HEK293 (cell line): ENCODE measurements around the gene PLEKHG2.
A peak's percentile ranks its signal among the peaks of the same experiment; 100 is the strongest.

Source experiments
- BCL11A ChIP-seq: fragments of 450-650 bp; formaldehyde crosslinking; IDR thresholded peaks from 2 replicates; pipeline ENCODE4 v1.5.1; 2016; ENCODE audit warnings: low read depth, missing biosample characterization, missing genetic modification characterization
- KLF10 ChIP-seq: fragments of 450-650 bp; IDR thresholded peaks from 2 replicates; pipeline ENCODE4 v1.5.1; 2018; ENCODE audit warnings: missing biosample characterization, mild to moderate bottlenecking, missing genetic modification characterization
- KLF16 ChIP-seq: fragments of 450-650 bp; formaldehyde crosslinking; IDR thresholded peaks from 2 replicates; pipeline ENCODE4 v1.5.1; 2017; ENCODE audit warnings: missing biosample characterization, missing genetic modification characterization
- REPIN1 ChIP-seq: fragments of 450-650 bp; formaldehyde crosslinking; IDR thresholded peaks from 2 replicates; pipeline ENCODE4 v1.5.1; 2017; ENCODE audit warnings: missing biosample characterization, missing genetic modification characterization, low read depth
- SCRT2 ChIP-seq: fragments of 450-650 bp; formaldehyde crosslinking; IDR thresholded peaks from 2 replicates; pipeline ENCODE4 v1.5.1; 2016; ENCODE audit warnings: missing biosample characterization, missing genetic modification characterization
- TSHZ1 ChIP-seq: fragments of 450-650 bp; formaldehyde crosslinking; IDR thresholded peaks from 2 replicates; pipeline ENCODE4 v1.5.1; 2016; ENCODE audit warnings: missing biosample characterization, missing genetic modification characterization, borderline replicate concordance
- ZBTB8A ChIP-seq: fragments of 450-650 bp; formaldehyde crosslinking; IDR thresholded peaks from 2 replicates; pipeline ENCODE4 v1.5.1; 2016; ENCODE audit warnings: missing biosample characterization, missing genetic modification characterization
- ZFP37 ChIP-seq: fragments of 450-650 bp; formaldehyde crosslinking; IDR thresholded peaks from 2 replicates; pipeline ENCODE4 v1.5.1; 2016; ENCODE audit warnings: missing biosample characterization, missing genetic modification characterization
- ZNF132 ChIP-seq: fragments of 450-650 bp; formaldehyde crosslinking; IDR thresholded peaks from 2 replicates; pipeline ENCODE4 v1.5.1; 2017; ENCODE audit warnings: missing biosample characterization, missing genetic modification characterization, borderline replicate concordance
- ZNF391 ChIP-seq: fragments of 450-650 bp; formaldehyde crosslinking; IDR thresholded peaks from 2 replicates; pipeline ENCODE4 v1.5.1; 2016; ENCODE audit warnings: low read depth, missing biosample characterization, missing genetic modification characterization, borderline replicate concordance
- ZNF529 ChIP-seq: fragments of 450-650 bp; formaldehyde crosslinking; IDR thresholded peaks from 2 replicates; pipeline ENCODE4 v1.5.1; 2017; ENCODE audit warnings: missing genetic modification characterization, missing biosample characterization; ENCODE audit not compliant: insufficient replicate concordance
- ZNF580 ChIP-seq: fragments of 450-650 bp; formaldehyde crosslinking; IDR thresholded peaks from 2 replicates; pipeline ENCODE4 v1.5.1; 2016; ENCODE audit warnings: missing biosample characterization, missing genetic modification characterization
- ZNF623 ChIP-seq: fragments of 450-650 bp; formaldehyde crosslinking; IDR thresholded peaks from 2 replicates; pipeline ENCODE4 v1.5.1; 2016; ENCODE audit warnings: missing biosample characterization, missing genetic modification characterization
- ZNF692 ChIP-seq: fragments of 450-650 bp; formaldehyde crosslinking; IDR thresholded peaks from 2 replicates; pipeline ENCODE4 v1.5.1; 2016; ENCODE audit warnings: missing biosample characterization, missing genetic modification characterization
- ZNF777 ChIP-seq: fragments of 450-650 bp; formaldehyde crosslinking; IDR thresholded peaks from 2 replicates; pipeline ENCODE4 v1.5.1; 2017; ENCODE audit warnings: missing biosample characterization, missing genetic modification characterization, borderline replicate concordance
- ZNF785 ChIP-seq: fragments of 450-650 bp; formaldehyde crosslinking; IDR thresholded peaks from 2 replicates; pipeline ENCODE4 v1.5.1; 2016; ENCODE audit warnings: missing biosample characterization, missing genetic modification characterization
- ZSCAN5A ChIP-seq: fragments of 450-650 bp; formaldehyde crosslinking; IDR thresholded peaks from 2 replicates; pipeline ENCODE4 v1.5.1; 2016; ENCODE audit warnings: missing biosample characterization, missing genetic modification characterization
- TF ChIP-seq, protein P1 (sequence below): fragments of 450-650 bp; formaldehyde crosslinking; IDR thresholded peaks from 2 replicates; pipeline ENCODE4 v1.5.1; 2016; ENCODE audit warnings: missing biosample characterization, missing genetic modification characterization, low read depth
- TF ChIP-seq, protein P2 (sequence below): fragments of 450-650 bp; formaldehyde crosslinking; IDR thresholded peaks from 2 replicates; pipeline ENCODE4 v1.5.1; 2016; ENCODE audit warnings: missing biosample characterization, missing genetic modification characterization
- TF ChIP-seq, protein P3 (sequence below): fragments of 450-650 bp; formaldehyde crosslinking; IDR thresholded peaks from 2 replicates; pipeline ENCODE4 v1.5.1; 2016; ENCODE audit warnings: missing biosample characterization, missing genetic modification characterization
- TF ChIP-seq, protein P4 (sequence below): fragments of 450-650 bp; formaldehyde crosslinking; IDR thresholded peaks from 2 replicates; pipeline ENCODE4; 2016; ENCODE audit warnings: missing biosample characterization, missing genetic modification characterization

Gene PLEKHG2

GRCh38 chr19:39435499-39436349 lies 23.3 kb downstream of the PLEKHG2 start, which contains the start of gene RPS16 (continued):
- TF ChIP-seq ZSCAN5A (tag by site-specific recombination) (peak; percentile 61; the same call in 1 of the 2 replicates), ZNF623 (no peak), SCRT2 (tag by site-specific recombination) (peak; percentile 90), TSHZ1 (tag by site-specific recombination) (0 out of 2 replicates have a peak, but pooled peaks have one; percentile 39), BCL11A (tag by site-specific recombination) (peak; percentile 79), REPIN1 (peak; percentile 87), ZFP37 (tag by site-specific recombination) (peak; percentile 99), KLF16 (tag by site-specific recombination) (peak; percentile 93), ZNF785 (tag by site-specific recombination) (0 out of 2 replicates have a peak, but pooled peaks have one; percentile 35), ZNF692 (tag by site-specific recombination) (peak; percentile 87), ZNF529 (tag by site-specific recombination) (no peak), KLF10 (peak; percentile 87), ZNF580 (tag by site-specific recombination) (peak; percentile 100), ZNF391 (tag by site-specific recombination) (peak; percentile 80), ZBTB8A (peak; percentile 75), ZNF132 (no peak), ZNF777 (tag by site-specific recombination) (peak; percentile 80; the same call in 1 of the 2 replicates)
- TF ChIP-seq, protein P1, sequence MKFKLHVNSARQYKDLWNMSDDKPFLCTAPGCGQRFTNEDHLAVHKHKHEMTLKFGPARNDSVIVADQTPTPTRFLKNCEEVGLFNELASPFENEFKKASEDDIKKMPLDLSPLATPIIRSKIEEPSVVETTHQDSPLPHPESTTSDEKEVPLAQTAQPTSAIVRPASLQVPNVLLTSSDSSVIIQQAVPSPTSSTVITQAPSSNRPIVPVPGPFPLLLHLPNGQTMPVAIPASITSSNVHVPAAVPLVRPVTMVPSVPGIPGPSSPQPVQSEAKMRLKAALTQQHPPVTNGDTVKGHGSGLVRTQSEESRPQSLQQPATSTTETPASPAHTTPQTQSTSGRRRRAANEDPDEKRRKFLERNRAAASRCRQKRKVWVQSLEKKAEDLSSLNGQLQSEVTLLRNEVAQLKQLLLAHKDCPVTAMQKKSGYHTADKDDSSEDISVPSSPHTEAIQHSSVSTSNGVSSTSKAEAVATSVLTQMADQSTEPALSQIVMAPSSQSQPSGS (tag by site-specific recombination): no peak
- TF ChIP-seq, protein P2, sequence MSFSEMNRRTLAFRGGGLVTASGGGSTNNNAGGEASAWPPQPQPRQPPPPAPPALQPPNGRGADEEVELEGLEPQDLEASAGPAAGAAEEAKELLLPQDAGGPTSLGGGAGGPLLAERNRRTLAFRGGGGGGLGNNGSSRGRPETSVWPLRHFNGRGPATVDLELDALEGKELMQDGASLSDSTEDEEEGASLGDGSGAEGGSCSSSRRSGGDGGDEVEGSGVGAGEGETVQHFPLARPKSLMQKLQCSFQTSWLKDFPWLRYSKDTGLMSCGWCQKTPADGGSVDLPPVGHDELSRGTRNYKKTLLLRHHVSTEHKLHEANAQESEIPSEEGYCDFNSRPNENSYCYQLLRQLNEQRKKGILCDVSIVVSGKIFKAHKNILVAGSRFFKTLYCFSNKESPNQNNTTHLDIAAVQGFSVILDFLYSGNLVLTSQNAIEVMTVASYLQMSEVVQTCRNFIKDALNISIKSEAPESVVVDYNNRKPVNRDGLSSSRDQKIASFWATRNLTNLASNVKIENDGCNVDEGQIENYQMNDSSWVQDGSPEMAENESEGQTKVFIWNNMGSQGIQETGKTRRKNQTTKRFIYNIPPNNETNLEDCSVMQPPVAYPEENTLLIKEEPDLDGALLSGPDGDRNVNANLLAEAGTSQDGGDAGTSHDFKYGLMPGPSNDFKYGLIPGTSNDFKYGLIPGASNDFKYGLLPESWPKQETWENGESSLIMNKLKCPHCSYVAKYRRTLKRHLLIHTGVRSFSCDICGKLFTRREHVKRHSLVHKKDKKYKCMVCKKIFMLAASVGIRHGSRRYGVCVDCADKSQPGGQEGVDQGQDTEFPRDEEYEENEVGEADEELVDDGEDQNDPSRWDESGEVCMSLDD (tag by site-specific recombination): 0 out of 2 replicates have a peak, but pooled peaks have one; percentile 57
- TF ChIP-seq, protein P3, sequence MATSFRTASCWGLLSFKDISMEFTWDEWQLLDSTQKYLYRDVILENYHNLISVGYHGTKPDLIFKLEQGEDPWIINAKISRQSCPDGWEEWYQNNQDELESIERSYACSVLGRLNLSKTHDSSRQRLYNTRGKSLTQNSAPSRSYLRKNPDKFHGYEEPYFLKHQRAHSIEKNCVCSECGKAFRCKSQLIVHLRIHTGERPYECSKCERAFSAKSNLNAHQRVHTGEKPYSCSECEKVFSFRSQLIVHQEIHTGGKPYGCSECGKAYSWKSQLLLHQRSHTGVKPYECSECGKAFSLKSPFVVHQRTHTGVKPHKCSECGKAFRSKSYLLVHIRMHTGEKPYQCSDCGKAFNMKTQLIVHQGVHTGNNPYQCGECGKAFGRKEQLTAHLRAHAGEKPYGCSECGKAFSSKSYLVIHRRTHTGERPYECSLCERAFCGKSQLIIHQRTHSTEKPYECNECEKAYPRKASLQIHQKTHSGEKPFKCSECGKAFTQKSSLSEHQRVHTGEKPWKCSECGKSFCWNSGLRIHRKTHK (tag by site-specific recombination): no peak
- TF ChIP-seq, protein P4, sequence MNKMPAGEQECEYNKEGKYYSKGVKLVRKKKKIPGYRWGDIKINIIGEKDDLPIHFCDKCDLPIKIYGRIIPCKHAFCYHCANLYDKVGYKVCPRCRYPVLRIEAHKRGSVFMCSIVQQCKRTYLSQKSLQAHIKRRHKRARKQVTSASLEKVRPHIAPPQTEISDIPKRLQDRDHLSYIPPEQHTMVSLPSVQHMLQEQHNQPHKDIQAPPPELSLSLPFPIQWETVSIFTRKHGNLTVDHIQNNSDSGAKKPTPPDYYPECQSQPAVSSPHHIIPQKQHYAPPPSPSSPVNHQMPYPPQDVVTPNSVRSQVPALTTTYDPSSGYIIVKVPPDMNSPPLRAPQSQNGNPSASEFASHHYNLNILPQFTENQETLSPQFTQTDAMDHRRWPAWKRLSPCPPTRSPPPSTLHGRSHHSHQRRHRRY (tag by site-specific recombination): peak; percentile 71; the same call in 1 of the 2 replicates
